GM12875 (cell line): ENCODE data around the gene RIN3.

Experiments
- H3K4me3 ChIP-seq: one replicate; pipeline ENCODE4 v1.5.1; 2011; ENCODE audit warnings: low read depth, low read length, control low read depth
- CTCF ChIP-seq: IDR thresholded peaks from 2 replicates; pipeline ENCODE4 v1.5.1; 2011; ENCODE audit warnings: low read depth, mild to moderate bottlenecking, control low read depth, inconsistent platforms, low read length, moderate library complexity, borderline replicate concordance; ENCODE audit not compliant: insufficient read depth

Gene RIN3

GRCh38 chr14:92549105-92549858 is 35.7 kb downstream of the RIN3 start:
- no peak overlapping the region for H3K4me3 ChIP-seq
- TF ChIP-seq CTCF = no peak

- no peak overlapping the region for H3K4me3 ChIP-seq
- TF ChIP-seq CTCF = no peak
These were observed 36.3 kb downstream of the RIN3 start for GRCh38 chr14:92549859-92550230.

GRCh38 chr14:92551044-92551841 is 37.7 kb downstream of the RIN3 start:
- peak; percentile 43; the same call in 1 of the 2 replicates for TF ChIP-seq CTCF
- H3K4me3 ChIP-seq = no peak overlapping the region

GRCh38 chr14:92552066-92552465 is 38.5 kb downstream of the RIN3 start:
- no peak overlapping the region for H3K4me3 ChIP-seq
- TF ChIP-seq CTCF = no peak

- H3K4me3 ChIP-seq = no peak overlapping the region
- no peak for TF ChIP-seq CTCF
These were observed 39.9 kb downstream of the RIN3 start for GRCh38 chr14:92553438-92553837.

- no peak overlapping the region for H3K4me3 ChIP-seq
- no peak for TF ChIP-seq CTCF
These were observed 42.0 kb downstream of the RIN3 start for GRCh38 chr14:92555465-92556111.
